ENCODE results near the gene CHAT.

Gene CHAT

DNA sequence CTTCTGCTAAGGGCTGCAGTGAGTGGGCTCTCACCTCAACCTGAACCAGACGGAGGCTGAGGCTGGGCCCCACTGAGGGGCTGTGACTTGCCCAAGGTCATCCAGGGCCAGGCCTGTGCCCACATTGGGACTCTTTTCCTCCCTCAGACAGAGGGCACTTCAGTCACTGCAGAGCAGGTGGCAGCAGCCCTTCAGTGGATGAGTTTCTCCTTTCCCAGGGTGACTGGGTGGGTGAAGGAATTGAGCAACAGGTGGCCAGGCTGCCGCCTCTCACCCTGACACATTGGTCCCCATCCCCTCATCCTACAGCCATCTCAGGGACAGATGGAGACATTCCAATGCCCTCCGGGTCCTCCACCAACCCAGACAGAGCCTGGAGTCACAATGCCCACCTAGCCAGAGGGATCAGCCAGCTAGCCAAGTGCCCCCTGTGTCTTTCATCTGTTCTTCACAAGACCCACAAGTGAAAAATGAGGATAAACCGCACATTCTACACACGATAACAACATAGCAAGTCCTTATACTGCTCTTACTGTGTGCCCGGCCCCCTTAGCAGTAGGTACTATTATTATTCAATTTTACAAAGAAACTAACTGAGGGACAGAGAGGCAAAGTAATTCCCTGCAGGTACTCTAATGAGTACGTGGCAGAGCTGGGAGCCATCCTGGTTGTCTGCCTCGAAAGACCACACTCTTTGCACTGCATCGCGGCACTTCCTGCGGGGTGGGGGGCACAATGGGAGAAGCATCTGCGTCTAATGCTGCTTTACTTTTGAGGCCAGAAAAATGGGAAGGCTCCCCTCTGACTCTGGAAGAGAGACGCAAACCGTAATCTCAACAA is 5.5 kb upstream of the CHAT start:
- FAIRE-seq (no peak), DNase-seq (ENCODE audit: insufficient read length) (no peak)
- TF ChIP-seq POLR2A (IDR thresholded peaks at IDR 0.05; ENCODE audit: low read depth, low read length) (no peak), TAF1 (IDR thresholded peaks at IDR 0.05; ENCODE audit: borderline replicate concordance, low read depth, low read length) (no peak), POLR2AphosphoS5 (IDR thresholded peaks at IDR 0.05; ENCODE audit: low read depth, low read length) (no peak)

DNA sequence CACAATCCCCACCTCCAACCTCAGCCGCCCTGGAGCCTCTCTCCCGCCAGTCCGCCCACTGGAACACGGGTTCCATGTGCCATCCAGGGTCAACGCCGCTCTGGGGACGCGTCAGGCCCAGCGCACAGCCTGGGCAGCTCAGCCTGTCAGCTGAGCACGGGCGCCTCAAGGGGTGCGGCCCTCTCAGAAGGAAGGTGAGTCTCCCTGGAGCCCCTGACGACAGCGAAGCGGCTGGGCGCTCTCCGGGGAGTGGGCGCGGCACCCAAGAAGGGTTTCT is 4.9 kb upstream of the CHAT start:
- DNase-seq (ENCODE audit: insufficient read length) (no peak), FAIRE-seq (no peak)
- TF ChIP-seq POLR2A (IDR thresholded peaks at IDR 0.05; ENCODE audit: low read depth, low read length) (no peak), POLR2AphosphoS5 (IDR thresholded peaks at IDR 0.05; ENCODE audit: low read depth, low read length) (no peak), TAF1 (IDR thresholded peaks at IDR 0.05; ENCODE audit: borderline replicate concordance, low read depth, low read length) (no peak)

DNA sequence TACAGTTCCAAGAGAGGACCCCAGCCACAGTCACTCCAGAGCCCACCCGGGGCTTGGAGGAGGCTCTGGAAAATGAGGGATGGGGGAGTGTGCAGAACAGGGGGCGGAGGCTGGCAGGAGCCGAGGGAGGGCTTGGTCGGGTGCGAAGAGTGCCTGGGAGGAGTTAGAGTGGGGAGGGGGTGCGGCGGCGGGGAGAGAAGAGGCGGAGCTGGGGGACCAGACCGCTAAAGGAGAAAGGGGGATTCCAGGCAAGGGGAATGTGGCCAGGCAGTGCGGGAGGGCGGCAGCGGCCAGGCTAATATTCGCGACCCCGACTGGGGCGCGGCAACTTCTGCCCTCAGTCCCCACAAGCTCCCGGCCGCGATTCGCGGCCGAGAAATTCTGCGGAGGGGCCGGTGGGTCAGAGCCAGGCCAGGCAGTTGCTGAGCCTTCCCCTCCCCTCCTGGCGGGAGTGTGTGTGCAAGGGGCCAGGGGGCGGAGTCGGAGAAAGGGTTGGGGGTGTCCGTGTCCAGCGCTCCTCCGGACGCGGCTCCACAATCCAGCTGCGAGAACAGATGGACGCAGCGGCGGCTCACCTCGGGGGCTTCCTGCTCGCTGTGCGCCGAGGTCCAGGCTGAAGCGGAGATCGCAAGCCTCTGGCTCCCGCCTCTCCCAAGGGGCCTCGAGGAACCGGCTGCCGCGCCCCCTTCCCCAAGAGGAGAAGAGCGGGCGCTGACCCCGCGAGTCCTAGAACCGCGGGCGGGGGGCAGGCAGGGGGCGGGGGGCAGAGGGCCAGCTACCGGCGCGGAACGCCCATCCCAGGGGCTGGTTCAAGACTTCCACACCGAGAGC is 4.3 kb upstream of the CHAT start:
- TF ChIP-seq POLR2A (IDR thresholded peaks at IDR 0.05; ENCODE audit: low read depth, low read length), result no peak
- TF ChIP-seq TAF1 (IDR thresholded peaks at IDR 0.05; ENCODE audit: borderline replicate concordance, low read depth, low read length), result no peak
- TF ChIP-seq POLR2AphosphoS5 (IDR thresholded peaks at IDR 0.05; ENCODE audit: low read depth, low read length), result no peak
- FAIRE-seq (no peak), DNase-seq (ENCODE audit: insufficient read length) (no peak)

DNA sequence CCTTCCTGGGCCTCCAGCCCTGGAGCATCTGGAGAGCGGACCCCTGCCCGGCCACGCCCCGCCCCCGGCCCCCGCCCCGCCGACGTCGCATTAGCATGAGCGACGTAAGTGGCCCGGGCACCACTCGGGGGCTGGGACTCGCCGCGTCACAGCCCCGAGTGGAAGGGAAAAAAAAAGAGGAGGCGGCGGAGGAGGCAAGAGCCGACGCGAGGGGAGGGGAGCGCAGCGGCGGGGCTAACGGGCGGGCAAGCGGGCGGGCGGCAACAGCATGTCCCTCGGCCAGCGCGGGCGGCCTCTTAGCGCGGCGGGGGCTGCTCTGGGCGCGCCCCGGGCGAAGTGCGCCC is 3.8 kb upstream of the CHAT start, which contains the start of gene SLC18A3:
Gene SLC18A3 (plus strand): TSS at position 197 of the 344 bp plus-strand sequence. CDS start 431 bp downstream, outside the sequence.
- DNase-seq (ENCODE audit: insufficient read length) (no peak), FAIRE-seq (no peak)
- TF ChIP-seq POLR2A (IDR thresholded peaks at IDR 0.05; ENCODE audit: low read depth, low read length), result no peak
- TF ChIP-seq POLR2AphosphoS5 (IDR thresholded peaks at IDR 0.05; ENCODE audit: low read depth, low read length), result no peak
- no peak for TF ChIP-seq TAF1 (IDR thresholded peaks at IDR 0.05; ENCODE audit: borderline replicate concordance, low read depth, low read length)

DNA sequence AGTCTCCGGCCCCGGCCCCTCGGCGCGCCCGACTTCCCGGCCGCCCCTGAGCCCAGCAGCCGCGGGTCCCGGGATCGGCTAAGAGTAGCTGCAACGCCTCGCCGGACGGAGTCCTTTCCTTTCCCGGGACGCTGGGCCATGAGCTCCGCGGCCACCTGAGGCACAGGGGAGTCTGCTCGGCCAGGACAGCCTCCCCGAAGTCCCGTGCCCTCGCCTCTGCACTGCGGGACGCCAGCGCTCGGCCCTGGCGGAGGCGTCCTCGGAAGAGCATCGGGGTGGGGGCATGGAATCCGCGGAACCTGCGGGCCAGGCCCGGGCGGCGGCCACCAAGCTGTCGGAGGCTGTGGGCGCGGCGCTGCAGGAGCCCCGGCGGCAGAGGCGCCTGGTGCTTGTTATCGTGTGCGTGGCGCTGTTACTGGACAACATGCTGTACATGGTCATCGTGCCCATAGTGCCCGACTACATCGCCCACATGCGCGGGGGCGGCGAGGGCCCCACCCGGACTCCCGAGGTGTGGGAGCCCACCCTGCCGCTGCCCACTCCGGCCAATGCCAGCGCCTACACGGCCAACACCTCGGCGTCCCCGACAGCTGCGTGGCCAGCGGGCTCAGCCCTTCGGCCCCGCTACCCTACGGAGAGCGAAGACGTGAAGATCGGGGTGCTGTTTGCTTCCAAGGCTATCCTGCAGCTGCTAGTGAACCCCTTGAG is 3.2 kb upstream of the CHAT start:
- FAIRE-seq (no peak), DNase-seq (ENCODE audit: insufficient read length) (no peak)
- TF ChIP-seq POLR2AphosphoS5 (IDR thresholded peaks at IDR 0.05; ENCODE audit: low read depth, low read length) (no peak), TAF1 (IDR thresholded peaks at IDR 0.05; ENCODE audit: borderline replicate concordance, low read depth, low read length) (no peak), POLR2A (IDR thresholded peaks at IDR 0.05; ENCODE audit: low read depth, low read length) (no peak)

DNA sequence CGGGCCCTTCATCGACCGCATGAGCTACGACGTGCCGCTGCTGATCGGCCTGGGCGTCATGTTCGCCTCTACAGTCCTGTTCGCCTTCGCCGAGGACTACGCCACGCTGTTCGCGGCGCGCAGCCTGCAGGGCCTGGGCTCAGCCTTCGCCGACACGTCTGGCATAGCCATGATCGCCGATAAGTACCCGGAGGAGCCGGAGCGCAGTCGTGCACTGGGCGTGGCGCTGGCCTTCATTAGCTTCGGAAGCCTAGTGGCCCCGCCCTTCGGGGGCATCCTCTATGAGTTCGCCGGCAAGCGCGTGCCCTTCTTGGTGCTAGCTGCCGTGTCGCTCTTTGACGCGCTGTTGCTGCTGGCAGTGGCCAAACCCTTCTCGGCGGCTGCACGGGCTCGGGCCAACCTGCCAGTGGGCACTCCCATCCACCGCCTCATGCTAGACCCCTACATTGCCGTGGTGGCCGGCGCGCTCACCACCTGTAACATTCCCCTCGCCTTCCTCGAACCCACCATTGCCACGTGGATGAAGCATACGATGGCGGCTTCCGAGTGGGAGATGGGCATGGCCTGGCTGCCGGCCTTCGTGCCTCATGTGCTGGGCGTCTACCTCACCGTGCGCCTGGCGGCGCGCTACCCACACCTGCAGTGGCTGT is 2.5 kb upstream of the CHAT start:
- no peak for FAIRE-seq
- TF ChIP-seq TAF1 (IDR thresholded peaks at IDR 0.05; ENCODE audit: borderline replicate concordance, low read depth, low read length), result no peak
- TF ChIP-seq POLR2A (IDR thresholded peaks at IDR 0.05; ENCODE audit: low read depth, low read length), result no peak
- no peak for TF ChIP-seq POLR2AphosphoS5 (IDR thresholded peaks at IDR 0.05; ENCODE audit: low read depth, low read length)

DNA sequence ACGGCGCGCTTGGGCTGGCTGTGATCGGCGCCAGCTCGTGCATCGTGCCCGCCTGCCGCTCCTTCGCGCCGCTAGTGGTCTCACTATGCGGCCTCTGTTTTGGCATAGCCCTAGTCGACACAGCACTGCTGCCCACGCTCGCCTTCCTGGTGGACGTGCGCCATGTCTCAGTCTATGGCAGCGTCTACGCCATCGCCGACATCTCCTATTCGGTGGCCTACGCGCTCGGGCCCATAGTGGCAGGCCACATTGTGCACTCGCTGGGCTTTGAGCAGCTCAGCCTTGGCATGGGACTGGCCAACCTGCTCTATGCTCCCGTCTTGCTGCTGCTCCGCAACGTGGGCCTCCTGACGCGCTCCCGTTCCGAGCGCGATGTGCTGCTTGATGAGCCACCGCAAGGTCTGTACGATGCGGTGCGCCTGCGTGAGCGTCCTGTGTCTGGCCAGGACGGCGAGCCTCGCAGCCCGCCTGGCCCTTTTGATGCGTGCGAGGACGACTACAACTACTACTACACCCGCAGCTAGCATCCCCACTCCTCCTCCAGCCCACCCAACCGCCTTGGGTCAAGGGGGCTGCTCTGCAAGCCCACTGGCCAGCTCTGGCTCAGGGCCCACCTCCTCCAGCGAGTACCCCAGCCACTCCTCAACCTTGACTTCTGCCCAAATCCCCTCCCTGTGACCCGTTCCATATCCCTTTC is 1.9 kb upstream of the CHAT start:
- FAIRE-seq, result no peak
- TF ChIP-seq POLR2A (IDR thresholded peaks at IDR 0.05; ENCODE audit: low read depth, low read length) (no peak), POLR2AphosphoS5 (IDR thresholded peaks at IDR 0.05; ENCODE audit: low read depth, low read length) (no peak), TAF1 (IDR thresholded peaks at IDR 0.05; ENCODE audit: borderline replicate concordance, low read depth, low read length) (no peak)
- no peak for DNase-seq (ENCODE audit: insufficient read length)

More for the DNA sequence above, 2.5 kb upstream of the CHAT start:
- DNase-seq (ENCODE audit: insufficient read length), result no peak

DNA sequence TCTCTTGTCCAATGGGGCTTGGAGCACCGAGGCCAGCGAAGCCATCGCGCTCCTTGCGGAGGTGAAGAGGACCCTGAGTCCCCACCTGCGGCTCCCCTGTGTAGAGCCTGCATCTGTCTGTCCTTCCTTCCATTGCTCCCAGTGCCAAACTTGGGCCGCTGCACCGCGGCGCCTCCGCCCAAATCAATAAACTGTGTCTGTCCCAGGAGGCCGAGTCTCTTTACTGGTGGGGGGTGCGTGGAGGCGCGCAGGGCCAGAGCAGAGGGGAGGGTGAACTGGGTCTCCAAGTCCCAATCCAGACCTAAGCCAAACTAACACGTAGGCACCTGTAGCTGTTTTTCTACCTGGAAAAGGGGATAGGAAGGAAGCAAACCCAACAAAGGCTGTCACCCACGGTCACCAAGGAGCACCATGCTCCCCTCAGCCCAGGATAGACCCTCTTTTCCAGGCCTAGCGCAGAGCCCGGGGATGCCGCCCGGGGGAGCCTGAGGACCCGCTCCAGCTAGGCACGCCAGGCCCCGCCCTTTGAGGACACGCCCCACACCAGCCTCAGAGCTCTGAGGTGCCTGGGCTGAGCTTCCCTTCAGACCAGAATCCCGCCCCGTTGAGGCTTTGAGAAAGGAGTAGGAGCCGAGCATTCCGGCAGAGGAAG is 1.2 kb upstream of the CHAT start:
- no peak for FAIRE-seq
- TF ChIP-seq POLR2AphosphoS5 (IDR thresholded peaks at IDR 0.05; ENCODE audit: low read depth, low read length) (no peak), TAF1 (IDR thresholded peaks at IDR 0.05; ENCODE audit: borderline replicate concordance, low read depth, low read length) (no peak), POLR2A (IDR thresholded peaks at IDR 0.05; ENCODE audit: low read depth, low read length) (no peak)
- no peak for DNase-seq (ENCODE audit: insufficient read length)

DNA sequence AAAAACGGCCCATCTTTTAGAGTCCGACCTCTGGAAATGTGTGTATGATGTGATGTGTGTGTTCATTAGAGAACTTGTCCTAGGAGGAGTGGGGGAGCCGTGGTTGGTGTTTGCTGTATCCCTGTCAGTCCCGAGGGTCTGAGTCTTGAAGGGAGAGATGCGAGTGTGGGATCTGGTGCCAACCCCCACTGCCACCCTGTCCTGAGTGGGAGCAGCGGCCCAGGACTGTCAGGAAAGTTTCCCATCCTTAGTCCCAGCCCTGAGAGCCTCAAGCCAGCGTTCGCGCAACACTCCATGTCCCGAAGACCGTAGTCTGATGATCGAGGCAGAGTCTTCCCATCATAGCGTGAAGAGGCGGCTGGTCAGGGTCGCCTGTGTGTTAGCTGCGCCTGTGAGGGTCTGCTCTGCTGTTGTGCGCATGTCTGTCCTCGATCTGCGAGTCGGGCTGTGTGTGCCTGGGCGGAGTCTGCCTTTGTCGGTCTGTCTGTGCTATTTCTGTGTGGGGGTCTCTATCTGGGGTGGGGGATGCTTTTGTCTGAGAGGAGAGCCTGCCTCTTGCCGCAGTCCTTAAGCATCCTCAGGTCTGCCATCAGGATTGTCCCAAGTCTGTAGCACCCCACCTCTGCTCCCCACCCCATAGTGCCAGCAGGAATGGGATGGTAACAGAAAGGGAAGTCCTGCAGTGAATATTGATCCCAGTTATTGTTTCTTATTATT is 514 bp upstream of the CHAT start:
- FAIRE-seq (no peak), DNase-seq (ENCODE audit: insufficient read length) (no peak)
- TF ChIP-seq TAF1 (IDR thresholded peaks at IDR 0.05; ENCODE audit: borderline replicate concordance, low read depth, low read length) (no peak), POLR2AphosphoS5 (IDR thresholded peaks at IDR 0.05; ENCODE audit: low read depth, low read length) (no peak), POLR2A (IDR thresholded peaks at IDR 0.05; ENCODE audit: low read depth, low read length) (no peak)

Measured in GM12892 (cell line).